IMR-90 (cell line): ENCODE data around the gene SLC22A16. TPM values are rescaled to one million over a fixed set of nuclear protein-coding genes. Genes with fewer than 3 reads are reported as not detected.

Source experiments
- ATAC-seq: fragments of 200-7000 bp; cut with Tn5 transposase; 2 replicates; pipeline ENCODE4 v1.9.1; 2020; ENCODE audit warnings: low read depth, mild to moderate bottlenecking, moderate library complexity
- BruUV-seq: library from RNA; stranded (reverse); fragments of 400-500 nt; replicated peaks from 2 replicates; lab custom pipeline; 2021; lab: Mats Ljungman, UMichigan
- CTCF ChIA-PET: fragments of 300-600 bp; formaldehyde crosslinking; extraction: SDS; loops from one replicate; lab custom pipeline; 2021; ENCODE audit warnings: antibody characterized with exemption; lab: Yijun Ruan, JAX
- POLR2A ChIA-PET: fragments of 300-600 bp; sonication (Branson Sonifier 250); formaldehyde crosslinking; loops from one replicate; lab custom pipeline; 2022; ENCODE audit warnings: antibody characterized with exemption; ENCODE audit not compliant: unreplicated experiment; lab: Charles Lee
- DNase-seq: peaks from one replicate; pipeline ENCODE4 v3.0.0; 2013
- H2AFZ ChIP-seq: replicated peaks from 2 replicates; pipeline ENCODE3; 2013; ENCODE audit warnings: low read length, mild to moderate bottlenecking; ENCODE audit not compliant: poor library complexity
- H2AK5ac ChIP-seq: 2 replicates; pipeline ENCODE4 v1.6.1; 2013; ENCODE audit warnings: low read depth, low read length, inconsistent platforms
- H2AK9ac ChIP-seq: replicated peaks from 2 replicates; pipeline ENCODE3; 2013; ENCODE audit warnings: mild to moderate bottlenecking, low read depth, low read length, moderate library complexity; ENCODE audit not compliant: poor library complexity
- H2BK120ac ChIP-seq: 2 replicates; pipeline ENCODE4 v1.6.1; 2013; ENCODE audit warnings: low read depth, low read length, inconsistent platforms
- H2BK15ac ChIP-seq: 3 replicates; pipeline ENCODE4 v1.6.1; 2013; ENCODE audit warnings: low read depth, low read length, inconsistent platforms
- H2BK20ac ChIP-seq: 2 replicates; pipeline ENCODE4 v1.6.1; 2013; ENCODE audit warnings: low read depth, mild to moderate bottlenecking, inconsistent platforms, low read length, moderate library complexity
- H2BK5ac ChIP-seq: 2 replicates; pipeline ENCODE4 v1.6.1; 2013; ENCODE audit warnings: mild to moderate bottlenecking, low read depth, low read length, inconsistent platforms; ENCODE audit not compliant: poor library complexity, severe bottlenecking
- H3K14ac ChIP-seq: replicated peaks from 2 replicates; pipeline ENCODE4 v1.6.1; 2013; ENCODE audit warnings: low read depth, low read length, inconsistent platforms
- H3K18ac ChIP-seq: 2 replicates; pipeline ENCODE4 v1.6.1; 2013; ENCODE audit warnings: low read depth, low read length, control low read depth
- H3K23ac ChIP-seq: 2 replicates; pipeline ENCODE4 v1.6.1; 2013; ENCODE audit warnings: low read depth, low read length, inconsistent platforms
- H3K27ac ChIP-seq: 2 replicates; pipeline ENCODE4 v1.5.1; 2013; ENCODE audit warnings: mild to moderate bottlenecking, control low read depth, low read length; ENCODE audit not compliant: insufficient read depth
- H3K27me3 ChIP-seq: 2 replicates; pipeline ENCODE4 v1.6.1; 2013; ENCODE audit warnings: low read length; ENCODE audit not compliant: control insufficient read depth, insufficient read depth
- H3K36me3 ChIP-seq: 2 replicates; pipeline ENCODE4 v1.6.1; 2013; ENCODE audit warnings: low read length, mixed read lengths; ENCODE audit not compliant: control insufficient read depth, insufficient read depth
- H3K4ac ChIP-seq: 2 replicates; pipeline ENCODE4 v1.6.1; 2013; ENCODE audit warnings: low read depth, low read length, inconsistent platforms
- H3K4me1 ChIP-seq: 2 replicates; pipeline ENCODE4 v1.6.1; 2013; ENCODE audit warnings: low read length, mixed read lengths; ENCODE audit not compliant: control insufficient read depth, insufficient read depth
- H3K4me2 ChIP-seq: 2 replicates; pipeline ENCODE4 v1.6.1; 2013; ENCODE audit warnings: low read depth, mild to moderate bottlenecking, control low read depth, low read length, moderate library complexity
- H3K4me3 ChIP-seq: 2 replicates; pipeline ENCODE4 v1.5.1; 2013; ENCODE audit warnings: low read depth, mild to moderate bottlenecking, control low read depth, low read length, moderate library complexity; ENCODE audit not compliant: insufficient read depth
- H3K56ac ChIP-seq: 2 replicates; pipeline ENCODE4 v1.6.1; 2013; ENCODE audit warnings: low read length, inconsistent platforms; ENCODE audit not compliant: insufficient read depth; ENCODE audit errors: extremely low read depth
- H3K79me1 ChIP-seq, 2 experiments: 2 replicates each; pipeline ENCODE4 v1.6.1; 2013; ENCODE audit warnings: low read length in 2 of 2, inconsistent platforms in 1 of 2, low read depth in 1 of 2
- H3K9ac ChIP-seq: 2 replicates; pipeline ENCODE4 v1.6.1; 2013; ENCODE audit warnings: low read depth, low read length, control low read depth
- H3K9me1 ChIP-seq: 2 replicates; pipeline ENCODE4 v1.6.1; 2013; ENCODE audit warnings: low read length, inconsistent platforms; ENCODE audit not compliant: insufficient read depth
- H3K9me3 ChIP-seq: 2 replicates; pipeline ENCODE4 v1.6.1; 2013; ENCODE audit warnings: low read length; ENCODE audit not compliant: control insufficient read depth, insufficient read depth
- H4K20me1 ChIP-seq: 2 replicates; pipeline ENCODE4 v1.6.1; 2013; ENCODE audit warnings: low read length, inconsistent platforms; ENCODE audit not compliant: insufficient read depth
- H4K5ac ChIP-seq: 2 replicates; pipeline ENCODE4 v1.6.1; 2013; ENCODE audit warnings: mild to moderate bottlenecking, low read depth, low read length, control low read depth
- H4K8ac ChIP-seq, 2 experiments: 2 replicates each; pipeline ENCODE4 v1.6.1; 2013; ENCODE audit warnings: low read depth in 2 of 2, low read length in 2 of 2, control low read depth in 1 of 2, inconsistent platforms in 1 of 2
- H4K91ac ChIP-seq: 2 replicates; pipeline ENCODE4 v1.6.1; 2013; ENCODE audit warnings: low read depth, low read length, inconsistent platforms; ENCODE audit not compliant: insufficient read depth
- CEBPB ChIP-seq: IDR thresholded peaks from 2 replicates; pipeline ENCODE4 v1.6.1; 2012; ENCODE audit warnings: low read depth, low read length, improper control_type of control experiment
- RCOR1 ChIP-seq: IDR thresholded peaks from 2 replicates; pipeline ENCODE4 v1.6.1; 2012; ENCODE audit warnings: mild to moderate bottlenecking, low read length, improper control_type of control experiment; ENCODE audit not compliant: insufficient replicate concordance
- WGBS, 2 experiments: methylation state at CpG; one replicate each; pipeline versions ENCODE4 v1.1.5 to v1.1.7; 2013; ENCODE audit warnings: missing lambda C conversion rate in 2 of 2; ENCODE audit not compliant: insufficient read length in 1 of 2; ENCODE audit errors: extremely low coverage in 2 of 2; 5-methylcytosine and 5-hydroxymethylcytosine counted together
- dilution Hi-C: fragments of 300-500 bp; cut with HindIII; formaldehyde crosslinking; loops from one replicate; pipeline ENCODE4 v1.14.3; 2018; ENCODE audit warnings: low sequenced_read_pairs; ENCODE audit not compliant: unreplicated experiment
- in situ Hi-C: fragments of 300-500 bp; cut with MboI; formaldehyde crosslinking; loops from 3 replicates; pipeline ENCODE4 v1.14.3; 2019; ENCODE audit warnings: low sequenced_read_pairs, inconsistent platforms, mixed read lengths
- intact Hi-C: fragments of 100-400 bp; cut with micrococcal nuclease; formaldehyde crosslinking; loops from 2 replicates; pipeline ENCODE4 v1.10.0; 2022
- polyA plus RNA-seq, 3 experiments: library from polyadenylated mRNA; depleted of rRNA; stranded (reverse); fragments of >200 nt; gene quantifications; 2 replicates each; pipeline ENCODE4 v1.2.3, GENCODE V29; 2012; ENCODE audit warnings: low replicate concordance in 1 of 3
- total RNA-seq: library from RNA; depleted of rRNA; stranded (reverse); fragments of >200 nt; gene quantifications from 2 replicates; pipeline ENCODE4 v1.2.3, GENCODE V29; 2012

Gene SLC22A16
- total and polyA plus RNA-seq, 2 of the 4 experiments (the other 2 are of a cell fraction) = not detected

- in situ Hi-C loops = no loop called here
- H2BK15ac ChIP-seq = no peak overlapping the region
- peaks cover 2% of the 10 kb centered on the region for H3K27me3 ChIP-seq
- H3K4me2 ChIP-seq = no peak overlapping the region
- no peak overlapping the region for H3K4me3 ChIP-seq
- H3K9me1 ChIP-seq = 0 out of 2 replicates have a peak, but pooled peaks cover 3% of the 10 kb centered on the region
- H3K27ac ChIP-seq = no peak overlapping the region
- no peak overlapping the region for H4K5ac ChIP-seq
- no peak overlapping the region for H3K18ac ChIP-seq
- no peak overlapping the region for H2AK9ac ChIP-seq
- no peak overlapping the region for H2BK20ac ChIP-seq
- dilution Hi-C loops = no loop called here
- no peak overlapping the region for H2AK5ac ChIP-seq
- no peak overlapping the region for H2BK5ac ChIP-seq
- peak; percentile 62 for TF ChIP-seq CEBPB
- no peak for TF ChIP-seq RCOR1
- no peaks in the 10 kb centered on the region for H3K79me1 ChIP-seq
- no peak overlapping the region for H3K56ac ChIP-seq
- H4K91ac ChIP-seq = no peak overlapping the region
- CTCF ChIA-PET = no interaction called here
- H3K14ac ChIP-seq = no peak overlapping the region
- H3K9ac ChIP-seq = no peak overlapping the region
- no peak overlapping the region for H3K4ac ChIP-seq
- no TSS peak for BruUV-seq
- no CpG with 5 or more reads among the region's 4 CpGs for WGBS, 2 experiments
- no peaks in the 10 kb centered on the region; the same call in 1 of the 2 replicates for H3K4me1 ChIP-seq
- POLR2A ChIA-PET = no interaction called here
- H4K8ac ChIP-seq = no peak overlapping the region
- ATAC-seq (no peak), DNase-seq (no peak)
- intact Hi-C loops = no loop called here
- H4K20me1 ChIP-seq = no peaks in the 10 kb centered on the region
- no peak overlapping the region for H2AFZ ChIP-seq
- no peak overlapping the region for H2BK120ac ChIP-seq
- no peaks in the 10 kb centered on the region for H3K9me3 ChIP-seq
- no peaks in the 10 kb centered on the region for H3K36me3 ChIP-seq
- H3K23ac ChIP-seq = no peak overlapping the region
Observed at GRCh38 chr6:110401585-110402176, 74.7 kb downstream of the SLC22A16 start.
